ENCODE data around the gene ROPN1L.

- TF ChIP-seq, protein P1, sequence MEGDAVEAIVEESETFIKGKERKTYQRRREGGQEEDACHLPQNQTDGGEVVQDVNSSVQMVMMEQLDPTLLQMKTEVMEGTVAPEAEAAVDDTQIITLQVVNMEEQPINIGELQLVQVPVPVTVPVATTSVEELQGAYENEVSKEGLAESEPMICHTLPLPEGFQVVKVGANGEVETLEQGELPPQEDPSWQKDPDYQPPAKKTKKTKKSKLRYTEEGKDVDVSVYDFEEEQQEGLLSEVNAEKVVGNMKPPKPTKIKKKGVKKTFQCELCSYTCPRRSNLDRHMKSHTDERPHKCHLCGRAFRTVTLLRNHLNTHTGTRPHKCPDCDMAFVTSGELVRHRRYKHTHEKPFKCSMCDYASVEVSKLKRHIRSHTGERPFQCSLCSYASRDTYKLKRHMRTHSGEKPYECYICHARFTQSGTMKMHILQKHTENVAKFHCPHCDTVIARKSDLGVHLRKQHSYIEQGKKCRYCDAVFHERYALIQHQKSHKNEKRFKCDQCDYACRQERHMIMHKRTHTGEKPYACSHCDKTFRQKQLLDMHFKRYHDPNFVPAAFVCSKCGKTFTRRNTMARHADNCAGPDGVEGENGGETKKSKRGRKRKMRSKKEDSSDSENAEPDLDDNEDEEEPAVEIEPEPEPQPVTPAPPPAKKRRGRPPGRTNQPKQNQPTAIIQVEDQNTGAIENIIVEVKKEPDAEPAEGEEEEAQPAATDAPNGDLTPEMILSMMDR (conservative IDR thresholded peaks at IDR 0.05), result no peak
- no peak for TF ChIP-seq ZFX (IDR thresholded peaks at IDR 0.05)
These were observed 26.6 kb downstream of the ROPN1L start for GRCh38 chr5:10468256-10468655.
